HG03108 (cell line): Measurements from ENCODE around the gene HAX1.
A peak's percentile ranks its signal among the peaks of the same experiment; 100 is the strongest.
"Not testable (repeated sequence)": the region's sequence is repeated elsewhere in the genome, so short reads cannot be mapped to it uniquely, and the experiment has no call there.

Experiments used
- ATAC-seq: cut with Tn5 transposase; IDR thresholded peaks from one replicate; pipeline ENCODE4 v1.9.1; 2021; ENCODE audit warnings: moderate library complexity; ENCODE audit not compliant: unreplicated experiment

HAX1 gene

DNA sequence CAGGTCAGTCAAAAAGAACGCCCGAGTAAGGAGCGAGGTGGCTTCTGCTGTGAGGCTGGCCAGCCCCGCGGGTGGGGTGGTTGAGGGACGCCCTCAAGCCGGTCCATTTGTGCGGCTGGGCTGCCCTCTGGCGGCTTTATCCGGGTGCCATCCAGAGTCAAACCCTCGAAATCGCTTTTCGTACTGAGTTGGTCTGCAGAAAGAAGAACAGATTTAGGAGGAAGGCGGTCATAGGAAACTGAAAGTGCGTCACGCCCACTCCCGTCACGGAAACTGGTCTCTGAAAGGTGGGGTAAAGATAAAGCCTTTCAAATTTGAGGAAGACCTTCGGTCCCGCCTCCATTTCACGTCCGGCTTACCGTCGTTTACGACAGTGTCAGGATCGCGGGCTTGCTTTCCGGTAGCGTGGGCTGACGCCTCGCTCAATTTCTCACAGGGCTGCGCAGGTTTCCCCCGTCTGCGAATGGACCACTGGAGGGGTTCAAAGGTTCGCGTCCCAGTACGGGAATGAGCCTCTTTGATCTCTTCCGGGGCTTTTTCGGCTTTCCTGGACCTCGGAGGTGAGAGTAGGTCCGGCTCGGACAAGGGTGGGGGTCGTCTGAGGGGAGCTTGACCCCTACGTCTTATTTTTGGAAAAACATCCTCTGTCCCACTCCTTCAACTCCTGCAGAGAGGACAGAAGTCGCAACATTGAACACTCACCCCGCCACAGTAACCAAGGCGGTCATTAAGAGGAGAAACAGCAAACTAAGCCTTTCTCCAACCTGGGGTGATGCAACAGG is at the start of gene HAX1:
TSS of gene HAX1 (plus strand) at position 413 of the 782 bp plus-strand sequence. CDS start at position 508, 95 bp downstream.
- peak; percentile 81 for ATAC-seq

DNA sequence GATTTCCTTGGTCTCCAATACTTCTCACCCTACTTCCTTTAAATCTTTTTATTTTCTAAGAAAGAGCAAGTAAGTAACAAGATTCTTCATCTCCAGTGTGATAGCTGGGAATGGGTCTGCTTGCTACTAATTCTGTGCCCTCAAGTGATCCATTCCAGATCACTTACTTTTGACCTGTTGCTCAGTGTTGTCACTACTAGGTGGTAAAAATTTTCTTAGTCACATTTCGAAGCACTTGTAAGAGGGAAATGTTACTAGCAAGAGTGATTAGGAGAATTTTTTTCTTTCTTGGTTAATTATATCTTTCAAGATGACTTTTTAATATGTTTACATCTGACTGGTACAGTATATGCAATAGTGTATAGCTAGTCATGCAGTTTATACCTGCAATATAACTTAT is 49.5 kb upstream of the HAX1 start:
- no peak for ATAC-seq

DNA sequence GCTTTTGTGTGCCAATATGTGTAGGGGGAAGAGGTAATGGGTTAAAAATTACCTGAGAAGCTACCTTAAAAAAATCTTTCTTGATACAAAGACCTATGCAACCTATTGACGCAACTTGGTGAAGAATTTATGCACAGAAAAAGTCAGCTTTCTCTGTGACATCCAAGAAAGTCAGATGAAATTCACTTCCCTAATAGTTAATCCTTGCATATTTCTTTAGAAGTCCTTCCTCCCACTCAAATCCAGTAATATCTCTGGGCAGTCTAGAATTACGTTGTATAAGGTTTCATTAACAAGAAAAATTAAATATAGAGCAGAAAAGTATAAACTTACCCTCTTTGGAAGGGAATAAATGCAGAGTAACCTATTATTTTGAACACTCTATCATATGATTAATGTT is 48.8 kb upstream of the HAX1 start:
- no peak for ATAC-seq

DNA sequence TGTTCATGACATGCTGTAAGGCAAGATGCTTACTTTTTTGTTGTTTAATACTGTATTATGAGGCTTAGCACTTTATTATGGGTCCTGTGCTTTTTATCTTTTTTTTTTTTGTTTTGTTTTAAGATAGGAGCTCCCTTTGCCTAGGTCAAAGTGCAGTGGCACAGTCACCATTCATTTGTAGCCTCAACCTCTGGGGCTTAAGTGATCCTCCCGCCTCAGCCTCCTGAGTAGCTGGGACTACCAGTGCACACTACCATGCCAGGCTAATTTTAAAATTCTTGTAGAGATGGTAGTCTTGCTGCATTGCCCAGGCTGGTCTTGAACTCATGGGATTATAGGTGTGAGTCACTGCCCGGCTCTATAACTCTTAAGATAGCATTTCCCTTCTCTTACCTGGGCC is 47.1 kb upstream of the HAX1 start:
- no peak for ATAC-seq

DNA sequence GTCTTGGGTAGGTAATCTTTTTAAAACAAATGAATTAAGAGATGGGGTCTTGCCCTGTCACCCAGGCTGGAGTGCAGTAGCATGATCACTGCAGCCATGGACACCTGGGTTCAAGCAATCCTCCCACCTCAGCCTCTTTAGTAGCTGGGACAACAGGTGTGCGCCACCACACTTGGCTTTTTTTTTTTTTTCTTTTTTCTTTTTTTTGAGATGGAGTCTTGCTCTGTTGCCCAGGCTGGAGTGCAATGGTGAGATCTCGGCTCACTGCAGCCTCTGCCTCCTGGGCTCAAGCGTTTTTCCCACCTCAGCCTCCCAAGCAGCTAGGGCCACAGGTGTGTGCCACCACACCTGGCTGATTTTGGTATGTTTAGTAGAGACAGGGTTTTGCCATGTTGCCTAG is 41.3 kb upstream of the HAX1 start:
- not testable (repeated sequence) for ATAC-seq

DNA sequence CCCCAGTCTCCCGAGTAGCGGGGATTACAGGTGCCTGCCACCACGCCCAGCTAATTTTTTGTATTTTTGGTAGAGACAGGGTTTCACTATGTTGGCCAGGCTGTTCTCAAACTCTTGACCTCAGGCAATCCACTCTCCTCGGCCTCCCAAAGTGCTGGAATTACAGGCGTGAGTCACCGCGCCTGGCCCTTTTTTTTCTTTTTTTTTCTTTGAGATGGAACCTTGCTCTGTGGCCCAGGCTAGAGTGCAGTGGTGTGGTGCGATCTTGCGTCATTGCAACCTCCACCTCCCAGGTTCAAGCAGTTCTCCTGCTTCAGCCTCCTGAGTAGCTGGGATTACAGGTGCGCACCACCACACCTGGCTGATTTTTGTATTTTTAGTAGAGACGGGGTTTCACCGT is 39.3 kb upstream of the HAX1 start:
- not testable (repeated sequence) for ATAC-seq

DNA sequence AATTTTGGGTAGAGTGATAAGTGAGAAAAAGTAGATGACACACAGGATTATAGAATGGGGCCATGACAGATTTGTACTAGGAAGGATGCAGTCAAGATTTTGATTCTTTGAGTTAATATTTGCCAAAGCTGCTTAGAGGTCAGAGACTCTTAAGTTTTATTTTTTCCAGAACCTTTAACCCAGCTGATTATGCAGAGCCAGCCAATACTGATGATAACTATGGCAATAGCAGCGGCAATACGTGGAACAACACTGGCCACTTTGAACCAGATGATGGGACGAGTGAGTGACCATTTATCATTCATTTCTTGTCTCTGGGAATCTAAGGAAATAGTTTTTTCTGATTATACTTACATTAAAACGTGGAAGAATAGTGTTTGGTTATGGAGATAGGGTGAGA is 35.6 kb upstream of the HAX1 start:
- no peak for ATAC-seq

DNA sequence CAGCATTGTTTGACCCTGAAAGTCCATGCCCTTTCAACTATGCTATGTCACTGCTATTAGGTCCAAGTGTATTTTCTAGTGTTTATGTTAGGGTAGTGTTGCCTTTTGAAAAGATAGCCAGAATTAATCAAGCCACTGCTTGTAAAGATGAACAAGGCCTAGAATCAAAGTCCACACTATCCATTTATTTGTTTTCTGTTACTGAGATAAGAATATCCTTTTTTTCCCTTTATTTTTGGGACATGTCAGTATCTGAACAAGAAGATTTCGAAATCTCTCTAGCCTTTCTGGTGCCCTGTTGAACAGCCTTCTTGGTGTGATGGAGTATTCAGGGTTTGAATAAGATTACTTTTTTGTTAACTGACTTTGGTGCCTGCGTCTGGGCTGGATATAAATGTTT is 35.0 kb upstream of the HAX1 start:
- no peak for ATAC-seq

DNA sequence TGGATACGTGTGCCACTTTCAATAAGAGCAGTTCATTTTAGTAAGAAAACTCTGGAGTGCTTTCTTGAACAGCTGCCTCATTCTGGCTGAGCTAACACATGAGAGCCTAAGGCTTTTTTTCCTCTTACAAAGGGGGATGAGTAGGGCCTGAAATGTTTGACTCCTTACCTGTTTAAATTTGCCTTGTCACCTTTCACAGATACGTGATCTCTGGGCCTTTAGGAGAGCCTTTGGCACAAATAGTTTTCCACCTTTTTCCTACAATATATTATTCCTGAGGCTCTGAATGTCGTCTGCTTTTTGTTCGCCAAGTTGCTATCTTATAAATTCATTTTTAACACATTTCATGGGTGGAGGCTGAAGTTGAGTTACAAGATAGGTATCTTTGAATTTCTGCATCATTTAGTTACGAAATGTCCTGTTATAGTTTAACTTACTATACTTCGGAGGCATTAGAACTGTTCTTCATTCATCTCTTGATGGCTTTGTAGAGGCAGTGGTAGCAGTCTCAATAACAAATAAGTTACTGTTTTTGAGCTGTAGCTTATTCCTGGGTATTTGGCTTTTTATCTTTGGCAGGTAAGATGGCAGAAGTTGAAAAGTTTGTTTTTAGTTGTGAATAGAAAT is 34.4 kb upstream of the HAX1 start:
- no peak for ATAC-seq

DNA sequence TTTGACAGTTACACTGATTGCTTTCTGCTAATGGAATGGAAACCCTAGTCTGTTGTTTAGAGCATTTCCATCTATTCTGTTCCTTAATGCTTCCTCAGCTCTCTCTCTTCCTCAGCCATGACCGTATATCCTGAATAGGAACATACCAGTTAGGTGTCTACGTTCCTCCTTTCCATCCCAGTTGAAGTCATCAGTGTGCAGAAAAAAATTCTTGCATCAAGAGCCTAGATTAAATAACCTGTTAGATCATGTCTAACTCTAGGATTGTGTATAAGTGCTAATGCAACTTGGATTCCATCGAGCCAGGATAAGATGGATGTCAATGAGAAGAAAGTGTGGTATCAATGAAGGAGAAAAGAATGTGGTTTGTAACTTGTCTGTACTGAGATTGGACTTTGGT is 32.9 kb upstream of the HAX1 start:
- no peak for ATAC-seq

DNA sequence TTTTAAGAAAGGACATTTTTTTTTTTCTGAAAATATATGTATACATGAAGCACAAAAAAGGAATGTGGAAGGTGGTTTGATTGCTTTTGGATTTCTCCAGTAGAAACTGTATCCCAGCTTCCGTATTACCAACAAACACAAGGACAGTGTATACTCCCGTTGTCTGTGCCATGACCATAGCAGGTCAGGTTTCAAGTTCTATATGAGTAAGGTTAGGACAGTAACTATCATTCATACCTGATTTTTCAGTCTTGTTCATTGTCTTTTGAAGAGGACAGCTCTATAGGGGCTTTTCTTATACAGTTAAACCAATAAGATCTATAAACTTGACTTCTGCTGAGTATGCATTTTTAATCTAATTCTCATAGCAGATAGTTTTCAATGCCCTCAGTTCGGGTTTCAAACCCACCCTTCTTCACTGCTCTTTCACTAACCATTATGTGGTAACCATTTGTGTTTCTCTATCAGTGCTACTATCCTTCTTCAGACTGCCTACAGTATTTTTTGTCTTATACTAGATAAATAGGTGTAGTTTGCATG is 32.1 kb upstream of the HAX1 start:
- no peak for ATAC-seq

DNA sequence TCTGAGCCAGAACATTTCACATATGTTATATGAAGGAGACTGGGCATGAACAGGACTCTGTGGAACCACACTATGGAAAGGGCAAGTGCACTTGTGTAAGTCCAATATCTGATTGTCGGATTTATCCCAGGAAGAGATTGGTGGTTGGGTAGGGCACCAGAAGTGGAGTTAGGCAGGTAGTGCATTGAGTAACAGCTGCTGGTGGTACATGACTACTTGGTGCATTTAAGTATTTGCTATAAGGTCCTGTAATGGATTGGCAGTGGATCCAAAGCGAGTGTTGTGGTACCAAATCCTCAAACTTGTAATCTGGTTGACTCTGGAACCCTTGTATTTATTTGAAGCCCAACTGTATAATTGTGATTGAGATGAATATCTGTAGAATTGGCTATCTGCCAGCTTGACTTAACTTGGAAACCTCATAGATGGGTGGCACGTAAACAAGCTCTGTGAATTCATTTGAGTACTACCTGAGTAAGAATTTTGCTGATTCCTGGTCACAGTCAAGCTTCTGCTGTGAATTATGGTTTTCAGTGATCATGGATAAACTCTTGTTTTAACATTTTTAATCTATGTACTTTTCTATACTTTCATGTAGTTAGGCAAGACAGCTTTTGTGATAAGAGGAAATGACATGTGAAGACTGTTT is 30.6 kb upstream of the HAX1 start:
- ATAC-seq: no peak

DNA sequence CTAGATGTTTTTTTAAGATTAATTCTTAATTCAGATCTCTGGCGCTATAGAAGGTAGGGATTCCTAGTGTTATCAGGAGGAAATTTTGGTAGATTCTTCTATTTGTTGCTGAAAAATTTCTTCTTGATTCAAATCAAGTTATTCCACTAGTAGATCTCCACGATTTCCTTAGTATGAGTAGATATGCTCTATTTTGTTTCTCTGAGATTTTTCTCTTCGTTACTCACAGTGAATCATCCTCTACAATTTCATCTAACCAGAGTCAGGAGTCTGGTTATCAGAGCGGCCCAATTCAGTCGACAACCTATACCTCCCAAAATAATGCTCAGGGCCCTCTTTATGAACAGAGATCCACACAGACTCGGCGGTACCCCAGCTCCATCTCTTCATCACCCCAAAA is 18.8 kb upstream of the HAX1 start:
- ATAC-seq: no peak

DNA sequence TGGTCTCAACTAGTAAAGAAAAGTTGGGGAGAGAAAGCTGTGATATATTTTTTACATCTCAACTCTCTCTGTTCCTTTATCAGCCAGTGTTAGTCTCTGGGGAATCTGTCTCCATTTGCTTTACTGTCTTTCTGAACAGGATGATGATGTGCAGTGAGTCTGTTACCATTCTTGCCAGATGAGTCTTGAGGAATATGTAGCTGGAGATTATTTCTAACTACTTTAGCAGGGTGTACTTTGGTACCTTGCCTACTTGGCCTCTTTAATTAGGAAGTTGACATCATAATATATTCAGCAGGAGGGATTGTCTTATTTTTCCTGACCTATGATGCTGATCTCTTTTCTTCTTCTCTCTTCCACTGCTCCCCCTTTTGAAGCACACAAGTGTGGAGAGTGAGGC is 15.7 kb upstream of the HAX1 start:
- ATAC-seq: no peak

DNA sequence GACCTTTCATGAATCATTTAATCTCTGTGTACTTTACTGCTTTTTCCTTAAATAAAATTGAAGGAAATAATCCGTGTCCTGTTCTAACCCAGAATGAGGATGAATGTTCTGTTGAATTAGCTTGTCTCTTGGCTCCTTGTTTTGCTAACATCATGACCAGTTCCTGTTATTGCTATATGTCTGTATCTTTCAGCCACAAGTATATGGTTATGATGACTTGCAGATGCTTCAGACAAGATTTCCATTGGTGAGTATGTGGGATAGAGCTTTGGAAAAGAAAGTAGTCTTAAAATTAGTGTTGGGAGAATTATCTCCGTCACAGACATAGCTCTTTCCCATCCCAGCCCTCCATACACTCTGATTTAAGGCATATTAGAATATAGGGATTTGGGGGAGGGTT is 13.6 kb upstream of the HAX1 start:
- ATAC-seq: no peak

DNA sequence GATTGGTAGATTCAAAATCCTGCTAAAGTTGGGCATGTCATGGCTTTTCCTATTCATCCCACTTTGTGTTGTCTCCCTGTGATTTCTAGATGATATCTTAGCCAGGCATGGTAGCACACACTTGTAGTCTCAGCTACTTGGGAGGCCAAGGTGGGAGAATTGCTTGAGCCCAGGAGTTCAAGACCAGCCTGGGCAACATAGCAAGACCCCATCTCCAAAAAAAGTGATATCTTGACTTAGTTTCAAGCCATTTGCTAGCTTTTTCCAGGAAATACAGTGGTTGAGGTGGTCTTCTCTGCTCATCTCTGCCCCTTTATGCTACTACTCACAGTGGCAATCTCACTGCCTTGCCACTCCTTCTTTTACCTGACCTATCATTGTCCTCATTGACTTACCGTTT is 12.3 kb upstream of the HAX1 start:
- ATAC-seq: no peak

DNA sequence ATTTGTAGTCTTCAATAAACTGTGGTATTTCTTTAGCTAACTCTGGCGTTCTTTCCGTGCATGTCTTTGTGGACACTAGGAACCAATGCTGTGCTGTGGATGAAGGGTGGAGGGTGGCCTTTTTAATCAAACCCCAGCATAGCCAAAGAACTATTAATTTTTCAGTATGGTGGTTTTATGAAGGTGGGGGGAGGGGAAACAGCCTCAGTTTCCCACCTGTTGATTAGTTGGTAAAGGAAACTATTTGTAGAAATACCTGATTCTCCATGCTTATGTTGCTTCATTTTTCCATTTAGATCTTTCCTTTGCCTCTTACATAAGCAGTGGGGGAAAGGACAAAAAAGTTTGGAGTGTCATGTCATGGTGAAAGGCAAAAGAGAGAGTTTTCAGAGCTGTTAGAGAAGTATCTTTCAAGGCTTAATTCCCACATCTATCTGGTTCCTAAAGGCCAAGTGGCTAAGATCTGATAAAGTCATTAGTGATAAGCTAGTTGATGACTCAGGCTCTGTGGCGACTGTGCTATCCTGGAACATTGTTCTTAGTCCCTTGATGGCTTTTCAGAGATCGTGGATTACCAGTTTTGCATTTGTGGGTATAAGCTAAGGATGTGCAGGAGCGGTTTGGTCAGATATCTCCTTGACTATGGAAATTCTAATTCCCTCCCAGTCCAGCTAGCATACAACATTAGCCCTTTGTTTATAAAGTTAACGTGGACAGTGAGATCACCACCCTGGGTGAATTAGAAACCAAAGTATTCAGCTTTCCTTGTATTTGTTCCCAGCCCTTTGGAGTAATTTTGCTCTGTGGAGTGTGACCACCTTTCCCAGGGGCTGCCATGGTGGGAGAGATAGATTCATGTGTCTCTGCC is 8.7 kb upstream of the HAX1 start:
- ATAC-seq: no peak

DNA sequence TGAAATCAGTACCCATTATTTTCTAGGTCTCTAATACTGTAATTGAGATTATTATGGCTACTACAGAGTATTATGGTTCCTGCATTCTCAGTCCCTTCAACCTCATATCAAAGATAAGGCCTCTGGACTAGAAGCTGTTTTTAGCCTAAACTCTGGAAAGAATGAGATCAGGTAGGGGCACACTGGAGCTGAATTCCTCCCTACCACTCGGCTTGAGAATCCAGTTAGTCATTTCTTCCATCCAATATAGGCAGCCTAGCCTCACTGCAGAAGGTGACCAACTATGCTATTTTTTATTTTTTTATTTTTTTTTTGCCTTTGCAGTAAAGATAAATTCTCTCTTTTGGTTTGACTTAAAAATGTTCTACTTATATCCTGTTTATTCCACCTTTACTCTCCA is 8.0 kb upstream of the HAX1 start:
- no peak for ATAC-seq

DNA sequence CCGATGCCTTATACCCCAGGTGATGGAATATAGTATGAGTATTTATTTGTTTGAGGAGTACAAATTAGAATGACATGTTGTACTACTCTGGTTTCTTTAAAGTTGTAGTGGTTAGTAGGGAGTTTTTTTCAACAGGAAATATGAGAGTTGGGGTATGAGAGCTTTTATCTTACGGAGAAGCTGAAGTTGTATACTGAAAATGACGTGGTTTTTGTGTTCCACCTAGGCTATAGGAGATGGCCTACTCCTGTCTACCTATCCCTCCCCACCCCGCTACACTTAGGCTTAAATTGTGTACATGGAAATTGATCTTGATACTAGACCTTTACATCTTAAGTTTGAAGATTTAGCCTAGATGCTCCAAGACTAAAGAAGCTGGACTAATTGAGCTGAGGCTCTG is 6.8 kb upstream of the HAX1 start:
- ATAC-seq: no peak

DNA sequence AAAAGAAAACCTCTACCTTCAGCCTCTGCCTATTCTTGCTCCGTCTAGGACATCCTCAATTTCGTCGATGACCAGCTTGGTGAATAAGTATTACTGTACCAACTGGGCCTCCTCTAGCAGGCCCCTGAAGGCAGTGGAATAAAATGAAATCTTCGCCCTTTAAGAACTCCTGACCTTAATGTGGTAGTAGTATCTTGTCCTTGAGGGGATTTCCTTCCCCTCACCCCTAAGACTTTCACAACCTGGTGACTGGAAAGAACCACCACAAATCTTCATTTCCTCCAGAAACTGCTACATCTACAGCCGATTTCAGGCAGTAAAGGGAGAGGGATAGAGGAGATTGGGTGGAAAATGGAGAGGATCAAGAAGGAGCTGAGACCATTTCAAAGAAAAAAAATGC is 1.6 kb upstream of the HAX1 start:
- ATAC-seq: no peak

DNA sequence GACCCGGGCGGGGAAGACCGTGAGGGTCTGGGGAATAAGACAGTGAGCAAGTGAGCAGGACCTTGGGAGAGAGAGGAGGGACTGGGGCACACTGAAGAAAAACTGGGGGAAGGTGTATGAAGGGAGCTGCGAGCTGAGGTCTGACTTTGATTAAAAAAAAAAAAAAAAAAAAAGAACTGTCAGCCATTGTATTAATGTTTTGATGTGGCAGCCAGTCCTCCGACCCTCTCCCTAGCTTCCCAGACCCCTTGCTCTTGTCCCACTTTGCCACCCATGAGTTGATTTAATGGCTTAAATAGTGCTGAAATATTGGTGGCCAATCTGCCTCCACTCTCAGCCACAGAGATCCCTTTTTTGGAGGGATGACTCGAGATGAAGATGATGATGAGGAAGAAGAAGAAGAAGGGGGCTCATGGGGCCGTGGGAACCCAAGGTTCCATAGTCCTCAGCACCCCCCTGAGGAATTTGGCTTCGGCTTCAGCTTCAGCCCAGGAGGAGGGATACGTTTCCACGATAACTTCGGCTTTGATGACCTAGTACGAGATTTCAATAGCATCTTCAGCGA is 652 bp downstream of the HAX1 start:
- no peak for ATAC-seq
